HepG2 (cell line): ENCODE results near the gene DRC7. TPM values are rescaled to one million over a fixed set of nuclear protein-coding genes. Genes with fewer than 3 reads are reported as not detected.
A peak's percentile ranks its signal among the peaks of the same experiment; 100 is the strongest.

ENCODE experiments used
- CEBPG ChIP-seq: IDR thresholded peaks from 2 replicates; pipeline ENCODE4 v1.6.1; 2016
- CREB1 ChIP-seq, 2 experiments: fragments of 450-650 bp in 1 of 2; IDR thresholded peaks; 2 replicates each; pipeline ENCODE4 v1.6.1; 2016 to 2017; ENCODE audit warnings: control low read depth in 1 of 2, mild to moderate bottlenecking in 1 of 2, missing compliant biosample characterization in 1 of 2, missing genetic modification characterization in 1 of 2
- GTF3A ChIP-seq: sonication (generic); formaldehyde crosslinking; conservative IDR thresholded peaks from 2 replicates; pipeline ENCODE4 v1.4.0; 2020; ENCODE audit warnings: mild to moderate bottlenecking, missing genetic modification reagents
- HDAC1 ChIP-seq: sonication (generic); formaldehyde crosslinking; IDR thresholded peaks from 2 replicates; pipeline ENCODE4 v1.5.1; 2020; ENCODE audit warnings: mild to moderate bottlenecking, missing genetic modification reagents
- HOXA9 ChIP-seq: sonication (generic); formaldehyde crosslinking; IDR thresholded peaks from 2 replicates; pipeline ENCODE4 v1.8.1; 2022; ENCODE audit warnings: missing genetic modification reagents, mild to moderate bottlenecking, moderate library complexity, borderline replicate concordance
- MED8 ChIP-seq: sonication (generic); formaldehyde crosslinking; IDR thresholded peaks from 2 replicates; pipeline ENCODE4 v1.8.1; 2023; ENCODE audit warnings: mild to moderate bottlenecking, missing genetic modification reagents; ENCODE audit not compliant: insufficient replicate concordance
- NFKB2 ChIP-seq: sonication (generic); formaldehyde crosslinking; IDR thresholded peaks from 2 replicates; pipeline ENCODE4 v1.4.0; 2020; ENCODE audit warnings: missing genetic modification reagents, borderline replicate concordance
- NFYB ChIP-seq: sonication (generic); formaldehyde crosslinking; IDR thresholded peaks from 2 replicates; pipeline ENCODE4 v1.4.0; 2020; ENCODE audit warnings: missing genetic modification reagents
- NR2F1 ChIP-seq, 2 experiments: fragments of 450-650 bp in 1 of 2; formaldehyde crosslinking in 1 of 2; IDR thresholded peaks; 2 replicates each; pipeline versions ENCODE4 v1.5.0 to v1.6.1; 2016 to 2020; ENCODE audit warnings: mild to moderate bottlenecking in 1 of 2, missing compliant biosample characterization in 1 of 2, missing genetic modification reagents in 1 of 2, moderate library complexity in 1 of 2
- POLR2AphosphoS2 ChIP-seq: IDR thresholded peaks from 2 replicates; pipeline ENCODE4 v1.6.1; 2011; ENCODE audit warnings: low read depth, low read length, improper control_type of control experiment
- RFXANK ChIP-seq: IDR thresholded peaks from 2 replicates; pipeline ENCODE4 v1.6.1; 2016
- WIZ ChIP-seq: sonication (generic); formaldehyde crosslinking; IDR thresholded peaks from 2 replicates; pipeline ENCODE4 v1.5.1; 2020; ENCODE audit warnings: mild to moderate bottlenecking, missing genetic modification reagents
- ZNF101 ChIP-seq: sonication (generic); formaldehyde crosslinking; IDR thresholded peaks from 2 replicates; pipeline ENCODE4 v1.4.0; 2020; ENCODE audit warnings: mild to moderate bottlenecking, low read depth, missing genetic modification reagents, borderline replicate concordance
- ZNF234 ChIP-seq: sonication (generic); formaldehyde crosslinking; conservative IDR thresholded peaks from 2 replicates; pipeline ENCODE4 v1.5.1; 2020; ENCODE audit warnings: mild to moderate bottlenecking, missing genetic modification reagents
- ZNF607 ChIP-seq: sonication (generic); formaldehyde crosslinking; IDR thresholded peaks from 2 replicates; pipeline ENCODE4 v1.5.1; 2020; ENCODE audit warnings: missing genetic modification reagents, mild to moderate bottlenecking, borderline replicate concordance
- ZNF703 ChIP-seq: sonication (generic); formaldehyde crosslinking; IDR thresholded peaks from 2 replicates; pipeline ENCODE4 v1.5.1; 2020; ENCODE audit warnings: missing genetic modification reagents, mild to moderate bottlenecking, moderate library complexity, borderline replicate concordance
- ZNF709 ChIP-seq: sonication (generic); formaldehyde crosslinking; IDR thresholded peaks from 2 replicates; pipeline ENCODE4 v1.5.0; 2020; ENCODE audit warnings: mild to moderate bottlenecking, missing genetic modification reagents
- ZSCAN12 ChIP-seq: sonication (generic); formaldehyde crosslinking; IDR thresholded peaks from 2 replicates; pipeline ENCODE4 v1.9.0; 2021; ENCODE audit warnings: mild to moderate bottlenecking, missing genetic modification reagents
- ZSCAN29 ChIP-seq: sonication (generic); formaldehyde crosslinking; conservative IDR thresholded peaks from 2 replicates; pipeline ENCODE4 v1.4.0; 2020; ENCODE audit warnings: mild to moderate bottlenecking, missing genetic modification reagents
- polyA plus RNA-seq, 8 experiments: library from polyadenylated mRNA; depleted of rRNA in 3 of 8; stranded (reverse) in 7 of 8; unstranded in 1 of 8; fragments of >200 nt; fragmentation: Illumina TruSeq in 4 of 8; extraction: Trizol in 4 of 8; gene quantifications; 2 replicates each; pipeline versions ENCODE4 v1.2.1 to v1.2.3, GENCODE V29; 2011 to 2016; ENCODE audit warnings: low read depth in 4 of 8, missing spikeins in 1 of 8, mixed read lengths in 1 of 8; ENCODE audit not compliant: insufficient read depth in 1 of 8
- total RNA-seq, 5 experiments: library from RNA; depleted of rRNA; stranded (reverse); fragments of >200 nt; fragmentation: Illumina TruSeq; extraction: Trizol; gene quantifications; 2 replicates each; pipeline ENCODE4 v1.2.3, GENCODE V29; 2016; ENCODE audit warnings: low read depth in 1 of 5
- TF ChIP-seq, protein P1 (sequence below): sonication (generic); formaldehyde crosslinking; IDR thresholded peaks from 2 replicates; pipeline ENCODE4 v1.8.0; 2022; ENCODE audit warnings: mild to moderate bottlenecking, missing genetic modification reagents
- TF ChIP-seq, protein P2 (sequence below): IDR thresholded peaks from 2 replicates; pipeline ENCODE4 v1.6.1; 2016; ENCODE audit warnings: mild to moderate bottlenecking
- TF ChIP-seq, protein P3 (sequence below): sonication (generic); formaldehyde crosslinking; IDR thresholded peaks from 2 replicates; pipeline ENCODE4 v1.8.1; 2023; ENCODE audit warnings: mild to moderate bottlenecking, moderate library complexity, missing genetic modification reagents
- TF ChIP-seq, protein P4 (sequence below): sonication (generic); formaldehyde crosslinking; IDR thresholded peaks from 2 replicates; pipeline ENCODE4 v1.5.1; 2020; ENCODE audit warnings: missing genetic modification reagents, mild to moderate bottlenecking, borderline replicate concordance
- TF ChIP-seq, protein P5 (sequence below): sonication (generic); formaldehyde crosslinking; IDR thresholded peaks from 2 replicates; pipeline ENCODE4 v1.5.0; 2020; ENCODE audit warnings: mild to moderate bottlenecking, missing genetic modification reagents, moderate library complexity

Gene DRC7
- total and polyA plus RNA-seq, 2 of the 13 experiments (the other 11 are each of a cell fraction or from before 2014, with no cell fraction given), result 2.7 to 3.4 TPM

GRCh38 chr16:57667048-57667525 is 27.5 kb upstream of the DRC7 start (continued):
- TF ChIP-seq, protein P1, sequence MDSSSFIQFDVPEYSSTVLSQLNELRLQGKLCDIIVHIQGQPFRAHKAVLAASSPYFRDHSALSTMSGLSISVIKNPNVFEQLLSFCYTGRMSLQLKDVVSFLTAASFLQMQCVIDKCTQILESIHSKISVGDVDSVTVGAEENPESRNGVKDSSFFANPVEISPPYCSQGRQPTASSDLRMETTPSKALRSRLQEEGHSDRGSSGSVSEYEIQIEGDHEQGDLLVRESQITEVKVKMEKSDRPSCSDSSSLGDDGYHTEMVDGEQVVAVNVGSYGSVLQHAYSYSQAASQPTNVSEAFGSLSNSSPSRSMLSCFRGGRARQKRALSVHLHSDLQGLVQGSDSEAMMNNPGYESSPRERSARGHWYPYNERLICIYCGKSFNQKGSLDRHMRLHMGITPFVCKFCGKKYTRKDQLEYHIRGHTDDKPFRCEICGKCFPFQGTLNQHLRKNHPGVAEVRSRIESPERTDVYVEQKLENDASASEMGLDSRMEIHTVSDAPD, result 0 out of 2 replicates have a peak, but pooled peaks have one; percentile 35
- TF ChIP-seq CEBPG (CRISPR knock-in tag) (no peak), CREB1 (IDR thresholded peaks at IDR 0.05) (no peak), CREB1 (CRISPR knock-in tag; IDR thresholded peaks at IDR 0.05) (no peak; the same call in 1 of the 2 replicates), ZNF101 (no peak; the same call in 1 of the 2 replicates), ZNF703 (CRISPR knock-in tag) (no peak), ZNF709 (no peak), ZSCAN29 (CRISPR knock-in tag) (no peak), HOXA9 (CRISPR knock-in tag) (no peak), ZSCAN12 (no peak), NR2F1 (CRISPR knock-in tag; IDR thresholded peaks at IDR 0.05) (no peak), NFYB (CRISPR knock-in tag) (no peak), MED8 (peak; percentile 78), ZNF234 (CRISPR knock-in tag) (no peak), POLR2AphosphoS2 (no peak), ZNF607 (peak; percentile 45; the same call in 1 of the 2 replicates), HDAC1 (CRISPR knock-in tag) (no peak), NFKB2 (no peak), RFXANK (CRISPR knock-in tag) (no peak), WIZ (CRISPR knock-in tag) (no peak), GTF3A (no peak)
- TF ChIP-seq, protein P2, sequence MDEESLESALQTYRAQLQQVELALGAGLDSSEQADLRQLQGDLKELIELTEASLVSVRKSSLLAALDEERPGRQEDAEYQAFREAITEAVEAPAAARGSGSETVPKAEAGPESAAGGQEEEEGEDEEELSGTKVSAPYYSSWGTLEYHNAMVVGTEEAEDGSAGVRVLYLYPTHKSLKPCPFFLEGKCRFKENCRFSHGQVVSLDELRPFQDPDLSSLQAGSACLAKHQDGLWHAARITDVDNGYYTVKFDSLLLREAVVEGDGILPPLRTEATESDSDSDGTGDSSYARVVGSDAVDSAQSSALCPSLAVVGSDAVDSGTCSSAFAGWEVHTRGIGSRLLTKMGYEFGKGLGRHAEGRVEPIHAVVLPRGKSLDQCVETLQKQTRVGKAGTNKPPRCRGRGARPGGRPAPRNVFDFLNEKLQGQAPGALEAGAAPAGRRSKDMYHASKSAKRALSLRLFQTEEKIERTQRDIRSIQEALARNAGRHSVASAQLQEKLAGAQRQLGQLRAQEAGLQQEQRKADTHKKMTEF (CRISPR knock-in tag), result no peak
- TF ChIP-seq, protein P3, sequence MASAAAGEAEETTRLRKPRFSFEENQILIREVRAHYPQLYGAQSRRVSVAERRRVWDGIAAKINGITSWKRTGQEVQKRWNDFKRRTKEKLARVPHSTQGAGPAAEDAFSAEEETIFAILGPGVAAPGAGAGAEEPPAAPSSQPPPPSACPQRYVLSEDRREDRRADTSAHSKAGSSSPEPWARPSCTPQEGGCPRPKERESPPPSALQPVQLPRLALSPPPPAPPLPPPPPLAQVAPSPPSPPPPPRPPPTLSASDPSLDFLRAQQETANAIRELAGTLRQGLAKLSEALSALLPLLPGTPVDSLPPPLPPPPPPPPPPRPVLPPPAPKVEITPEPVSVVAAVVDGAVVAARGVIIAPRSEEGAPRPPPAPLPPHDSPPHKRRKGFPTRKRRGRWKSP (CRISPR knock-in tag), result peak; percentile 69; the same call in 1 of the 2 replicates
- TF ChIP-seq, protein P4, sequence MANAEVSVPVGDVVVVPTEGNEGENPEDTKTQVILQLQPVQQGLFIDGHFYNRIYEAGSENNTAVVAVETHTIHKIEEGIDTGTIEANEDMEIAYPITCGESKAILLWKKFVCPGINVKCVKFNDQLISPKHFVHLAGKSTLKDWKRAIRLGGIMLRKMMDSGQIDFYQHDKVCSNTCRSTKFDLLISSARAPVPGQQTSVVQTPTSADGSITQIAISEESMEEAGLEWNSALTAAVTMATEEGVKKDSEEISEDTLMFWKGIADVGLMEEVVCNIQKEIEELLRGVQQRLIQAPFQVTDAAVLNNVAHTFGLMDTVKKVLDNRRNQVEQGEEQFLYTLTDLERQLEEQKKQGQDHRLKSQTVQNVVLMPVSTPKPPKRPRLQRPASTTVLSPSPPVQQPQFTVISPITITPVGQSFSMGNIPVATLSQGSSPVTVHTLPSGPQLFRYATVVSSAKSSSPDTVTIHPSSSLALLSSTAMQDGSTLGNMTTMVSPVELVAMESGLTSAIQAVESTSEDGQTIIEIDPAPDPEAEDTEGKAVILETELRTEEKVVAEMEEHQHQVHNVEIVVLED (CRISPR knock-in tag), result no peak; the same call in 1 of the 2 replicates
- TF ChIP-seq, protein P5, sequence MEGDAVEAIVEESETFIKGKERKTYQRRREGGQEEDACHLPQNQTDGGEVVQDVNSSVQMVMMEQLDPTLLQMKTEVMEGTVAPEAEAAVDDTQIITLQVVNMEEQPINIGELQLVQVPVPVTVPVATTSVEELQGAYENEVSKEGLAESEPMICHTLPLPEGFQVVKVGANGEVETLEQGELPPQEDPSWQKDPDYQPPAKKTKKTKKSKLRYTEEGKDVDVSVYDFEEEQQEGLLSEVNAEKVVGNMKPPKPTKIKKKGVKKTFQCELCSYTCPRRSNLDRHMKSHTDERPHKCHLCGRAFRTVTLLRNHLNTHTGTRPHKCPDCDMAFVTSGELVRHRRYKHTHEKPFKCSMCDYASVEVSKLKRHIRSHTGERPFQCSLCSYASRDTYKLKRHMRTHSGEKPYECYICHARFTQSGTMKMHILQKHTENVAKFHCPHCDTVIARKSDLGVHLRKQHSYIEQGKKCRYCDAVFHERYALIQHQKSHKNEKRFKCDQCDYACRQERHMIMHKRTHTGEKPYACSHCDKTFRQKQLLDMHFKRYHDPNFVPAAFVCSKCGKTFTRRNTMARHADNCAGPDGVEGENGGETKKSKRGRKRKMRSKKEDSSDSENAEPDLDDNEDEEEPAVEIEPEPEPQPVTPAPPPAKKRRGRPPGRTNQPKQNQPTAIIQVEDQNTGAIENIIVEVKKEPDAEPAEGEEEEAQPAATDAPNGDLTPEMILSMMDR (CRISPR knock-in tag), result no peak
